Measurements from ENCODE around the gene FRMD4A.

GRCh38 chr10:13812804-13813203 is 517.9 kb downstream of the FRMD4A start:
- TF ChIP-seq CTCF (IDR thresholded peaks at IDR 0.05) (no peak), EZH2phosphoT487 (IDR thresholded peaks at IDR 0.05) (no peak)

Measured in neural progenitor cell (in vitro differentiated cells).